HS-27A (cell line): ENCODE measurements around the gene CERT1.
"Not testable (repeated sequence)": the region's sequence is repeated elsewhere in the genome, so short reads cannot be mapped to it uniquely, and the experiment has no call there.

Experiments
- DNase-seq: peaks from one replicate; pipeline ENCODE4 v3.0.0-alpha.2; 2012; ENCODE audit warnings: low read depth, missing footprints

CERT1 gene

DNA sequence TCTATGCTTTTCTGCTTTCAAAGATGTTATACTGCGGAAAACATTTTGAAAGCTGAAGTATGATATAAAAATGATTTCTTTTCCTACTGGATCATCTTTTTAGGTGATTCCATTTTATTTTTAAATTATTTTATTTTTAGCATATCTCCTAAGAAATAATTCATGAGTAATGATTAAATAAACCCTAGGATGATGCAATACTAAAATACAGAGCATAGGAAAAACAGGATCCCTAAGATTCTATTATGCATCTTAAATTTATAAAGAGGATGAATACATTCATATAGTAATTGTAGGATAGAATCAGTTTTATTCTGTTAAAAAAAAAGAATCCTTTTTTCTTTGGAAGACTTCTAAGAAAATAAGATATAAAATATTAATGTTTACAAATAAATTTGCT lies 11.1 kb upstream of the CERT1 start:
- no peak for DNase-seq

DNA sequence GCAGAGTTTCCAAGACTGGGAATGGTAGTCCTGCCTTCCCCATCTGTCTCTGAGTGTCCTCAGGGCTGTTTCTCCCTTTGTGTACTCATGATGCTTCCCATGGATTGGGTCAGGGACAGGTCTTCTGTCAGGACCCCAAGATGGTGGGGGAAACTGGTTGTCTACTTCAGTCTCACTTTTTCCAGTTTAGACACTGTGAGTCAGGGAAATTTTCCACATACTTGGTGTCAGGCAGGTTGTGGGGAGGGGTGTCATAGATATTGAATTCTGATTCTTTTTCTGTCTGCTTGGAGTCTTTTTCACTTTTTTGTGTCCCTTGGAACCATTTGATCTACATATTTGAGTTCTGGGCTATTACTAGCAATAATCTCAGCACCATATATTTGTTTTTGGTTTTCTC lies 10.6 kb upstream of the CERT1 start:
- no peak for DNase-seq

DNA sequence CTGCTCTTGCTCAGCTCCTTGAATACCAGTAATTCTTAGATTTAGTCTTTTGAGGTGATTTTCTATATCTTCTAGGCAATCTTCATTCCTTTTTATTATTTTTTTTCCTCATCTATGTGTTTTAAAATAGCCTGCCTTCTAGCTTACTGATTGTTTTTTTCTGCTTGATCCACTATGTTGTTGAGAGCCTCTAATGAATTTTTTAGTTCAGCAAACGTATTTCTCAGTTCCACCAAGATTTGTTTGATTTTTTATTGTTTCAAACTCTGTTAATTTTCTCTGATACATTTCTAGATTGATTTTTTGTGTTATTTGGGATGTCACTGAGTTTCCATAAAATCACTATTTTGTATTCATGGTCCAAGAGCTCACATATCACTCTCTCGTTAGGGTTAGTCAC lies 9.8 kb upstream of the CERT1 start:
- DNase-seq = no peak

DNA sequence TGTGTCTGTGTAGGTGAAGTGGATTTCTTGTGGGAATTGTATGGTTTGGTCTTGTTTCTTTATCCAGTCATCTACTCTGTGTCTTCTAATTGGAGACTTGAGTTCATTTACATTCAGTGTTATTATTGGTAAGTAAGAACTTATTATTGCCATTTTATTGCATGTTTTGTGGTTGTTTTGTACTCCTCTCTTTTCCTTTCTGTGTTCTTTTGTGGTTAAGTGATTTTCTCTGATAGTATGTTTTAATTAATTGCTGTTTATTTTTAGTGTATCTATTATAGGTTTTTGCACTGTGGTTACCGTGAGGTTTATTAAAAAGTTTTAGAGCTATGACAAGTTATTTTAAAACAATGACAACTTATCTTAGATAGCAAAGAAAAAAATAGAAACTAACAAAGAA lies 8.3 kb upstream of the CERT1 start:
- DNase-seq = no peak

DNA sequence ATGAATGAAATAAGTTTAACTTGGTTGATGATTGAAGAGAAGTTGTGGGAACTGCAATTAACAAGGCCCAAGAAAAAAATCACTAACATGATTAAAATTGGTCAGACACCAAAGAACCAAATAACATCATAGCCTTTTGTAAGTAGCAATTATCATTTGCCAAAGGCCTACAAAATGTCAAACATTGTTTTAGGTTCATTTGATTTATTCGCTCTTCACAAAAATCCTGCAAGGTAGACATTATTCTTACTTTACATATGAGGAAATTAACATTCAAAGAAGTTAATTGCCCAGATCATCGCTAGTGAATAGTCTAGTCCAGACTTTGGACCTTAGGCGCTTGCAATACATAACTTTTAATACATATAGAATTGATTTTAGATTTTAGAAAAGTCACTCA lies 2.9 kb upstream of the CERT1 start:
- no peak for DNase-seq

DNA sequence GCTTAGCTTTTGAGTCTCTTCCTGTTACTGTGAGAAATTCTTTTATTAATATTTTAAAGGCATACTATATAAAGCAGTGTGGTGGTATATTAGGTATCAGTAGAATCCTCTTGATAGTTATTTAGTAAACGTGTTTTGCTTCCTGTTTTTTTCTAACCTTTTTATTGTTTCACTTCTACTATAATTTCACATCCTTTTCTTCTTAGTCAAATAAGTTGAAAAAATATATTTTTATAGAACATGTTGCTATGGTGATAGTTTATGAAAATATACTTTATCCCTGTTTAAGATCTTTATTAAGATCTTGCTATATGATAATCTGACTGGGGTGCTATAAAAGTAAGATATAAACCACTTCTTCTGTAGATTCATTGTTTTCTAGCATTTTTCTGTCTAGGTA lies 2.4 kb upstream of the CERT1 start:
- DNase-seq = no peak

DNA sequence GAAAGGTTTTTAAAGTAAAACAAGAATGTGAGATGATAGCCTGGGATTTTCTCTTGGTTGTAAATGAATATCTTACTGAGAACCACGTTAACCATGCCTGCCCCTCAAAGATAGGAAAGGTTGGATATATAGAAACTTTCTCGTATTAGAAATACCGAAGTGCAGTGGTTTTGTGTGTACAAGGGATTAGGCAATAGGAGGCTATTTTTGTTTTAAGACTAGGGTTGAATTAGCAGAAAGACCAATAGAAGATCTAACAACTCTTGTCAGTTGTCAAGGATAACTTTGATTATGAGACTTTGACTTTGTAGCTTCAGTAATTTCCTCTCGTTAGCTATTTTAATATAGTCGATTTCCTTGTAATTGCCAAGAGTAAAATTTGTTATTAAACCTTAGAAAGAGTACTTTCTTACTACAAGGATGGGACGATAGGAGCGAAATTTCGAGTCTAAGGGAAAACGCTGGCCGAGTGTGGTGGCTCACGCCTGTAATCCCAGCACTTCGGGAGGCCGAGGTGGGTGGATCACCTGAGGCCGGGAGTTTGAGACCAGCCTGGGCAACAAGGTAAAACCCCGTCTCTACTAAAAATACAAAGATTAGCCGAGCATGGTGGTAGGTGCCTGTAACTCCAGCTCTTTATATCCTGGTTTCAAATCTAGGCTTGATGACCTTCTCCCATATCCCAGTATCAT lies 1.1 kb upstream of the CERT1 start:
- DNase-seq = no peak

DNA sequence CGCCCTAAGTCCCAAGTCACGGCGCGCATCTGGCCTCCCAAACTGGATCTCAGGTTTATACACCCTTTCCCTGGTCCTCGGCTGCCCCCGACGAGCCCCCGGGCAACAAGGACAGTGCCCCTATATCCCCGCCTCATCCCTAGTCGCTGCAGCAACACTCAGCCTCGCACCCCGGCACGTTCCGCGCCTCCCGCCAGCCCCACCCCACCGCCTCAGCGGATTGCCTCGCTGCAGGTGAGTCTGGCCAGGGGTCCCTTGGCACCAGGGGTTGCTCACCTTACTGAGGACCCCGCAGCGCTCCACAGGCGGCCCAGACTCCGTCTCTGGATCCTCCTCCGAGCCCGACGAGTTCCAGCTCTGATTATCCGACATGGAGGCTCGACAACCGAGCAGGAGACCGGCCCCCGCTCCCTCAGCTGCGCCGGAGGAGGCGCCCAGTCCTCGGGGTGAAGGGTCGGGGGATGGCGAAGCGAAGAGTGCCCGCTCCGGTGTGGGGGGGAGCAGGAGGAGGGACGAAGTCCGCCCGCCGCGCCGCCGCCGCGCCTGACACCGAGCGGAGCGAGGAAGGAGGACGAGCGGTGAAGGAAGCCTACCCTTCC lies 494 bp downstream of the CERT1 start:
- DNase-seq = no peak

DNA sequence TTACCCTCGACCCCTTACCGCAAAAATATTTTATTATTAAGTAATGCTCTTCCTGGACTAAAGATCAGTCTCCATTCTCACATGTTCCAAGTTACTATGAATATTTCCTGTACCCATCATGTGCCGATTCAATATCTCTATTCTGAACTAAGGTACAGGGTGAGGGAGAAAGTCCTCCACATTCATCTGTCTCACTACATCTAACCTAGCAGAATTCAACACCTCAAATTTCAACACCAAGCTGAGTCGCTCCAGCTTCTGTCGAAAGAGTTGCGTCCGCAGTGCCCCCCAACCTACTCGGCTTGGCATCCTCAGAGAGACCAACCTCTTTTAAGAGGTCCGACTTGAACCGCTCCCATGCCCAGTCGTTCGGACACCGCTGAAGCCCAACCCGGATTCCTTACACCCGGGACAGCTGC lies 1.0 kb downstream of the CERT1 start:
- DNase-seq = no peak

DNA sequence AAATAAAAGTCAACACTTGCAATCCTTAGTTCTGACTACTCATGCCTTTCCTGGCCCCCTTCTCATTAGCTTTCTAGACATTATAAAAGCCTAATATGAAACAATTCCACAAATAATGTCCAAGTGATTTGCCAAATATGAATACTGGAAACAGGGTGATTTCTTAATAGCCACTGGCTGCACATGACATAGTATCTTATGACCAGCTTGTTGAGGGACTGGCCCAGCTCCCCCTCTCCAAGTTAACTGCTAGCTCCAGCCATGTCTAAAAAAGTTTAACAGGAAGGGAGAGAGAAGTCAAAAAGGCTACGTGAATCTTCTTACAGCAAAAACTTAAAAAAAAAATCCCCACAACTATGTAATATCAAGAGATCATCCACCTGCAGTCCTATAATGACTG lies 1.5 kb downstream of the CERT1 start:
- DNase-seq = no peak

DNA sequence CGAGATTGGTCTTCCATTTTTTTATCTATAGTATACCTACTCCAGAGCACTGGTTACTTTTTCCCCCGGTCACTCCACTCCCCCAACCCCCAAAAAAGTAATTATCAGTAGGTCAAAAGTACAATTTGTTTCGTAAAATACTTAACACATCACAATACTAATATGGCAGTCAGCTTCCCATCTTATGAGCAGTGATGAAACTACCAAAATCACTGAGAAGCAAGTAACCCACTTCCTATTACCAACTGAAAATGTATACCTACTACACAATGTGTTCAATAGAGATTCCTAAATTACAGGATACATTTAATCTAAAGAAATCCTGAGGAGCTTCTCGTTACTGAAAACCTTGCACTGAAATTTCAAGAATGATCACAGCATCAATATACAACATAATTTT lies 1.9 kb downstream of the CERT1 start:
- DNase-seq = no peak

DNA sequence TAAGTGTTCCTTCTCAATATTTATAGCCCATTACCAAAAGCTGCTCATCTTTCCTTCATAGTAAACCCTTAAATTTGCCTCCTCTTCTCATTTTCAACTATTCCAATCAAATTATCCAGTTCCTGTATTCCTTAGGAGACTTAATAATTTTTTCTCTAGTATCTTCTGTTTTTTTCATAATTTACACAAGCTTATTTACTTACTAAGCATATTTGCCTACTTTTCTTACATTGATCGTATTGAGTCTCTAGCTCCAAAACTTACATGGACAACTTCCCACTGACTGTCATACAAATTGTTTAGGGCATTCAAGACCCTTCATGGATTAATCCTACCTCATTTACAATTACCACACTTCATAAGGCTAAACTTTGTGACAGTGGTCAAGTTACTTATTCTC lies 3.6 kb downstream of the CERT1 start:
- DNase-seq = no peak

DNA sequence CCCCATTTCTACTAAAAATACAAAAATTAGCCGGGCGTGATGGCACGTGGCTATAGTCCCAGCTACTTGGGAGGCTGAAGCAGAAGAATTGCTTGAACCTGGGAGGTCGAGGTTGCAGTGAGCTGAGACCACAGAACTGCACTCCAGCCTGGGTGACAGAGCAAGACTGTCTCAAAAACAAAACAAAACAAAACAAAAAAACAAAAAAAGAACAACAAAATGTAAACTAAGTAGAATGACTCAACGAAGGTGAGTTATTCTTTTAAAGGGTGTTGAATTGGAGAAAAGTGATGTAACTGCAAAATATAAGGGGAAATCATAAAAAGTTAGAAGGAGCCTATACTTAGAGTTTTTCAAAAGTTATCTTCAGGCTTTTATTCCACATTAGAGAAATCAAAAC lies 6.3 kb downstream of the CERT1 start:
- DNase-seq = not testable (repeated sequence)

DNA sequence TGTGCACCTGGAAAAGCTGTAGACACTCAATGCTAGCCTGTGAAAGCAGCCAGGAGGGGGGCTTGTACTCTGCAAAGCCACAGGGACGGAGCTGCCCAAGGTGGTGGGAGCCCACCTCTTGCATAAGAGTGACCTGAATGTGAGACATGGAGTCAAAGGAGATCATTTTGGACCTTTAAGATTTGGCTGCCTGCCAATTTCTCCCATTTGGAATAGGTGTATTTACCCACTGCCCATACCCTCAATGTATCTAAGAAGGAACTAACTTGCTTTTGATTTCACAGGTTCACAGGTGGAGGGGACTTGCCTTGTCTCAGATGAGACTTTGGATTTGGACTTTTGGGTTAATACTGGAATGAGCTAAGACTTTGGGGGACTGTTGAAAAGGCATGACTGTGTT lies 12.6 kb downstream of the CERT1 start:
- DNase-seq = not testable (repeated sequence)

DNA sequence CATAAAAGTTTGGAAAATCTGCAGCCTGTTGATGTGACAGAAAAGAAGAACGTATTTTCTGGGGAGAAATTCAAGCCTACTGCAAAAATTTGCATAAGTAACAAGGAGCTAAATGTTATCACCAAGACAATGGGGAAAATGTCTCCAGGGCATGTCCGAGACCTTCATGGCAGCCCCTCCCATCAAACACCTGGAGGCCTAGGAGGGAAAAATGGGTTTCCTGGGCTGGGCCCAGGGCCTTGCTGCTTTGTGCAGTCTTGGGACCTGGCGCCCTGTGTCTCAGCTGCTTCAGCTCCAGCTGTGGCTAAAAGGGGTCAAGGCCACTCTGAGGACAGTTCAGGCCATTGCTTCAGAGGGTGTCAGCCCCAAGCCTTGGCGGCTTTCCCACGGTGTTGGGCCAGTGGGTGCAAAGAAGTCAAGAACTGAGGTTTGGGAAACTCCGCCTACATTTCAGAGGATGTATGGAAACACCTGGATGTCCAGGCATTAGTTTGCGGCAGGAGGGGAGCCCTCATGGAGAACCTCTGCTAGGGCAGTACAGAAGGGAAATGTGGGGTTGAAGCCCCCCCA lies 13.1 kb downstream of the CERT1 start:
- DNase-seq = no peak

DNA sequence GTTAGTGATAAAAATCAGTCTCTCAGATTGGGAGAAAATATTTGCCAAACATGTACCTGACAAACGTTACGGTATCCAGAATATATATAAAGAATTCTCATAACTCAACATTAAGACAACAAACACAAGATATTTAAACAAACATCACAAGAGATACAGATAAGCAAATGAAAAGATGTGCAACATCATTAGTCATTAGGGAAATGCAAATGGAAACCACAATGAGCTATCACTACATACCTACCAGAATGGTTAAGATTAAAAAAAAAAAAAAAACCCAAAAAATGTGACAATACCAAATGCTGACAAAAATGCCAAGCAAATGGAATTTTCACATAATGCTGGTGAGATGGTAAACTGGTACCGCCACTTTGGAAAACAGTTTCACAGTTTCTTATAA lies 15.4 kb downstream of the CERT1 start:
- no peak for DNase-seq

DNA sequence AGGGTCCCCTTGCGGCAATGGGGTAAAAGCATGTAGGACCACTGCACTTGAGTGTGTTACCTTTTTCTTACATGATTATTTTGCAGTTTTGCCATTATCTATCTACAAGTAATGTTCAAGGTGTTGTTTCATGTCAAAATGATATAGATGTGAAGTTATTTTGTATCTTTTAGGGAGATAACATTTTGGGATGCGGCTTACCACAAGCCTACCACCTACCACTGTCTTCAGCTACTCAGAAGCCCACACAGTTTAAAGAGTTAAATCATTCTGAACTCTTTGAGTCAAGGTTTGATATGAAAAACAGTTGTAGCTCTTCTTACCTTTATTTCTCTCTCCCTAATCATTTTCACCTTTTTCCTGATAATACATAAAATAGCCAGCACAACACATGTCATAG lies 19.8 kb downstream of the CERT1 start:
- DNase-seq = no peak

DNA sequence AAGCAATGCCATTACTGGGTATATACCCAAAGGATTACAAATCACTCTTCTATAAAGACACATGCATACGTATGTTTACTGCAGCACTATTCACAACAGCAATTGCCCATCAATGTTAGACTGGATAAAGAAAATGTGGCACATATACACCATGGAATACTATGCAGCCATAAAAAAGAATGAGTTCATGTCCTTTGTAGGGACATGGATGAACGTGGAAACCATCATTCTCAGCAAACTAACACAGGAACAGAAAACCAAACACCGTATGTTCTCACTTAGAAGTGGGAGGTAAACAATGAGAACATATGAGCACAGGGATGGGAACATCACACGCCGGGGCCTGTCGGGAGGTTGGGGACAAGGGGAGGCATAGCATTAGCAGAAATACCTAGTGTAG lies 21.6 kb downstream of the CERT1 start:
- DNase-seq = not testable (repeated sequence)

DNA sequence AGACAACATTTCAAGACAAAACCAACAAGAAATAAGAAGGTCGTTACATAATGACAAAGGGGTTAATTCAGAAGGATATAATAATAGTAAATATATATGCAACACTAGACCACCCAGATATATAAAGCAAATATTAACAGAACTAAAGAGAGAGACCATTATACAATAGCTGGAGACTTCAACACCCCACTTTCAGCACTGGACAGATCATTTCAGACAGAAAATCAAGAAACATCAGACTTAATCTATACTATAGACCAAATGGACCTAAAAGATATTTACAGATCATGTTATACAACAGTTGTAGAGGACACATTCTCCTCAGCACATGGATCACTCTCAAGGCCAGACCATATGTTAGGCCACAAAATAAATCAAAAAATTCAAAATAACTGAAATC lies 26.8 kb downstream of the CERT1 start:
- no peak for DNase-seq

DNA sequence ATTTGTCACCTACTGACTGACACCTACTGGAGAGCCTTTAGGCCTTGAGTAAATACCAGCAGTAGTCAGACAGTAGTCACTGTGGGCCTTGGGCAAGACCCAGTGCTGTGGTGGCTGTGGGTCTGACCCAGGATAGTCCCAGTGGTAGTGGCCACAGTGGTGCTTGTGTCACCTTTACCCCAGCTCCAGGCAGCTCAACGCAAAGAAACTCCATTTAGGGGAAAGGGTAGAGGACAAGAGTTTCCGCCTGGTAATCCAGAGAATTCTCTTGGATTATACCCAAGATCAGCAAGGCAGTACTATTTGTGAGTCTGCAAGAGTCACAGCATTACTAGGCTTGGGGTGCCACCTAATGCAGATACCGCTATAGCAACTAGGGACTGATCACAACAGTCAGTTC lies 28.9 kb downstream of the CERT1 start:
- no peak for DNase-seq

DNA sequence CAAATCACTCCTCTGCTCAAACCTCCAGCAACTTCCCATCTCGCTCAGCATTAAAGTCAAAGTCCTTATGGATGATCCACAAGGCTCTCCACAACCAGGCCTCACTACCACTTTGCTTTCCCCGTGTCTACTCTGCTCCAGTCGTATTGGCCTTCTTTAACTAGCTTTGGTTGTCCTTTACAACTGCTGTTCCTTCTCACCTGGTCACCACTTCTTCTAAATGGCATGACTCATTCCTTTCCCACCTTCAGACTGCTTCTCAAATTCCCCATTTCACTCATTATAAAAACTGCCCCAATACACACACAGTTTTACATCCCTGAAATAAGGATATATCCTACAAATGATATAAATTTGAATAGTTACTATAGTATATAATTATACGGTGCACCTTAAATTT lies 30.4 kb downstream of the CERT1 start:
- DNase-seq = no peak

DNA sequence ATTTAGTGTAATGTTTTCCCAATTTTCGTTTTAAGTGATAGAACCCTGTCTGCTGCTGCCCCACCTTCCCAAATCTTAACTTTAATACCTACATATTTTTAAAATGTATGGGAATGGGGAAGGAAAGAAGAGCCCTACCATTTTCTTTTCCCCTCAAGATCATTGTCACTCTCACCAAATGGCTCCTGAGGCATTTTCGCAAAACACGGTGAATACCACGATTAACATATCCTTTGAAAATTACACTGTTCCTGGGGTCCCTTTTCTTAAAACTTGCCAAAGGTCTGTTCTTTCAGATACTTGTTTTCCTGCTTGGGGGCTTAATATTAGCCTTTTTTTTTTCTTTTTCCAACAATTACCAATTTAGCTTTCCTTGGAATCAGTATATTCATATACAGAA lies 36.1 kb downstream of the CERT1 start:
- no peak for DNase-seq

DNA sequence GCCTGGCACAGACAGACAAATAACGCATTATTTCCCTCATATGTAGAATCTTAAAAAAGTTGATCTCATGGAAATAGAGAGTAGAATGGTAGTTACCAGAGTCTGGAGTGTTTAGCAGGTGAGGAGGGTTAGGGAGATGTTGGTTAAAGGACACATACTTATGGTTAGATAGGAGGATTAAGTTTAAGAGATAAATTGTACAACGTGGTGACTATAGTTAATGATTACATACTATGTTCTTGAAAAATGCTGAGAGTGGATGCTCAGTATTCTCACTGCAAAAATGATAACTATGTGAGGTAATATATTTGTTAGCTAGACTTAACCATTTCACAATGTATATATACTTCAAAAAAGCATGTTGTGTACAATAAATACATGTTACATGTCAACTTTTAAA lies 38.0 kb downstream of the CERT1 start:
- DNase-seq = no peak

DNA sequence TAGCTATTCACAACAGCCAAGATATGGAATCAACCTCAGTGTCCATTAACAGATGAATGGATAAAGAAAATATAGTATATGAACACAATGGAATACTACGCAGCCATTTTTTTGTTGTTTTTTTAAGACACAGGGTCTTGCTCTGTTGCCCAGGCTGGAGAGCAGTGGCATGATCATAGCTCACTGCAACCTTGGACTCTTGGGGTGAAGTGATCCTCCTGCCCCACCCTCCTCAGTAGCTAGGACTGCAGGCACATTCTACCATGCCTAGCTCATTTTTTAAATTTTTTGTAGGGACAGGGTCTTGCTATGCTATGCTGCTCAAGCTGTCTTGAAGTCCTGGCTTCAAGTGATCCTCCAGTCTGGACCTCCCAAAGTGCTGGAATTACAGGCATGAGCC lies 38.5 kb downstream of the CERT1 start:
- no peak for DNase-seq
